Activated naive CD8-positive, alpha-beta T cell treated with anti-CD3 and anti-CD28 coated beads for 36 hours (primary cell): Measurements from ENCODE around the gene SPAG16. TPM values are rescaled to one million over a fixed set of nuclear protein-coding genes. Genes with fewer than 3 reads are reported as not detected.
"Not testable (repeated sequence)": the region's sequence is repeated elsewhere in the genome, so short reads cannot be mapped to it uniquely, and the experiment has no call there.

ENCODE experiments used
- DNase-seq: peaks from one replicate; pipeline ENCODE4 v3.0.0; 2021
- H3K27ac Mint-ChIP-seq: one replicate; pipeline ENCODE4 v1.8.0; 2022; ENCODE audit warnings: mild to moderate bottlenecking, moderate library complexity, mixed read lengths
- H3K27me3 Mint-ChIP-seq: one replicate; pipeline ENCODE4 v1.8.0; 2022; ENCODE audit warnings: mild to moderate bottlenecking, mixed read lengths
- H3K36me3 Mint-ChIP-seq: one replicate; pipeline ENCODE4 v1.8.0; 2021; ENCODE audit warnings: mild to moderate bottlenecking, mixed read lengths
- H3K4me1 Mint-ChIP-seq: one replicate; pipeline ENCODE4 v1.8.0; 2021; ENCODE audit warnings: mixed read lengths
- H3K4me3 Mint-ChIP-seq: one replicate; pipeline ENCODE4 v1.8.0; 2022; ENCODE audit warnings: mild to moderate bottlenecking, moderate library complexity, mixed read lengths
- H3K9me3 Mint-ChIP-seq: one replicate; pipeline ENCODE4 v1.8.0; 2022; ENCODE audit warnings: mixed read lengths
- total RNA-seq, 2 experiments: library from RNA; stranded (reverse); gene quantifications; one replicate each; pipeline ENCODE4 v1.2.3, GENCODE V29; 2021

SPAG16 gene
- total RNA-seq, 2 experiments from 2014 or later, result 9.9 to 11.6 TPM

GRCh38 chr2:214014551-214015220, 730.4 kb downstream of the SPAG16 start:
- no peaks in the 10 kb centered on the region for H3K27me3 Mint-ChIP-seq

GRCh38 chr2:214019229-214019972, 735.1 kb downstream of the SPAG16 start:
- no peak overlapping the region for H3K4me3 Mint-ChIP-seq
- no peak overlapping the region for H3K27ac Mint-ChIP-seq
- H3K9me3 Mint-ChIP-seq, result no peaks in the 10 kb centered on the region
- H3K4me1 Mint-ChIP-seq, result no peaks in the 10 kb centered on the region
- H3K36me3 Mint-ChIP-seq, result no peaks in the 10 kb centered on the region
- no peaks in the 10 kb centered on the region for H3K27me3 Mint-ChIP-seq
- no peak for DNase-seq

More at GRCh38 chr2:214014551-214015220, 730.4 kb downstream of the SPAG16 start:
- H3K4me3 Mint-ChIP-seq, result no peak overlapping the region
- H3K36me3 Mint-ChIP-seq, result no peaks in the 10 kb centered on the region
- H3K9me3 Mint-ChIP-seq, result no peaks in the 10 kb centered on the region
- no peak for DNase-seq
- no peak overlapping the region for H3K27ac Mint-ChIP-seq
- no peaks in the 10 kb centered on the region for H3K4me1 Mint-ChIP-seq

GRCh38 chr2:214019973-214020345, 735.7 kb downstream of the SPAG16 start:
- H3K27me3 Mint-ChIP-seq, result no peaks in the 10 kb centered on the region
- no peak for DNase-seq

GRCh38 chr2:214029190-214029589, 744.9 kb downstream of the SPAG16 start:
- Mint-ChIP-seq H3K36me3 (no peaks in the 10 kb centered on the region), H3K27ac (no peak overlapping the region), H3K4me1 (no peaks in the 10 kb centered on the region), H3K4me3 (no peak overlapping the region), H3K27me3 (no peaks in the 10 kb centered on the region), H3K9me3 (no peaks in the 10 kb centered on the region)
- no peak for DNase-seq

More at GRCh38 chr2:214019973-214020345, 735.7 kb downstream of the SPAG16 start:
- Mint-ChIP-seq H3K27ac (no peak overlapping the region), H3K4me1 (no peaks in the 10 kb centered on the region), H3K9me3 (no peaks in the 10 kb centered on the region), H3K36me3 (no peaks in the 10 kb centered on the region), H3K4me3 (no peak overlapping the region)

GRCh38 chr2:214031566-214031965, 747.3 kb downstream of the SPAG16 start:
- Mint-ChIP-seq H3K27me3 (no peaks in the 10 kb centered on the region), H3K4me1 (no peaks in the 10 kb centered on the region), H3K4me3 (no peak overlapping the region), H3K27ac (no peak overlapping the region), H3K36me3 (no peaks in the 10 kb centered on the region), H3K9me3 (no peaks in the 10 kb centered on the region)
- DNase-seq, result no peak

DNA sequence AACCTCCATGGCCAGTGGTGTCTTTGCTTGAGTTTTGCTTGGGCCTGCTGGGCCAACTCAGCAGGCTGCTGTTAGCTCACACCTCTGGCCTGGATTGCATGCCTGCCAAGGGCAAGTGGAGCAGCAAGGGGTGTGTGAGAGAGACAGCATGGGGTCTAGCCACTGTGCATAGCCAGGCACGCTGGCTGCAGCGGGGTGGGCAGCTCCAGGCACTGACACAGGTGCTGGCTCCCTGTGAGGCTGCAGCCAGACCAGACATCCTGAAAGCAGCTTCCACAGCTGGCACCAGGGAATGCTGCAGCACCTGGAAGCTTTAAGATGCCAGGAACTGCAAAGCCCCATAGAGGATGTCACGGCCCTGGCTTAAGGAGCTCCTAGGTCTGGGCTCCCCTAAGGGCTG, 750.2 kb downstream of the SPAG16 start:
- Mint-ChIP-seq H3K27me3 (no peaks in the 10 kb centered on the region), H3K36me3 (no peaks in the 10 kb centered on the region), H3K4me1 (no peaks in the 10 kb centered on the region), H3K4me3 (no peak overlapping the region), H3K9me3 (no peaks in the 10 kb centered on the region), H3K27ac (no peak overlapping the region)
- DNase-seq, result no peak

GRCh38 chr2:214035091-214035852, 751.0 kb downstream of the SPAG16 start:
- Mint-ChIP-seq H3K27me3 (no peaks in the 10 kb centered on the region), H3K4me3 (no peak overlapping the region), H3K9me3 (no peaks in the 10 kb centered on the region), H3K4me1 (no peaks in the 10 kb centered on the region), H3K36me3 (no peaks in the 10 kb centered on the region), H3K27ac (no peak overlapping the region)
- DNase-seq, result no peak

DNA sequence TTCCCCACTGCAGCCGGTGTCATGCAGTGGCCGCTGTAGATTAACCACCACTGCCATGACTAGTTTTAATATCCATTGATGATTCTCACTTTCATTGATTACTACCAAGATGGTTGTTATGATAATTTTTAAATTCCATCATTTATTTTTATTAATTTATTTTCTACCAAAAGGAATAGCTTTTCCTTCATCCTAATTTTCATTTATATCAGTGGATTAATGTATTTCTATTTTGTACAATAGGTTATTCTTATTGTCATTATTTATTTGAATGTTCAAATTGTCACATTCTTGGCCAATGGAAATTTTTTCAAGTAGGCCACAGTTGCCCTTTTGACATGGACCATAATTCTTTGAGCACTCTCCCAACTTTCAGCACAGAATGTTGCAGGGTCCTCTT, 751.7 kb downstream of the SPAG16 start:
- Mint-ChIP-seq H3K27me3 (no peaks in the 10 kb centered on the region), H3K4me1 (no peaks in the 10 kb centered on the region)

GRCh38 chr2:214038186-214038585, 753.9 kb downstream of the SPAG16 start:
- peaks cover 1% of the 10 kb centered on the region for H3K9me3 Mint-ChIP-seq
- no peak overlapping the region for H3K4me3 Mint-ChIP-seq
- no peaks in the 10 kb centered on the region for H3K4me1 Mint-ChIP-seq
- no peak for DNase-seq
- no peaks in the 10 kb centered on the region for H3K36me3 Mint-ChIP-seq
- no peak overlapping the region for H3K27ac Mint-ChIP-seq
- H3K27me3 Mint-ChIP-seq, result peaks cover 3% of the 10 kb centered on the region

More for the DNA sequence above, 751.7 kb downstream of the SPAG16 start:
- H3K36me3 Mint-ChIP-seq, result no peaks in the 10 kb centered on the region
- no peak overlapping the region for H3K4me3 Mint-ChIP-seq
- H3K27ac Mint-ChIP-seq, result no peak overlapping the region
- no peaks in the 10 kb centered on the region for H3K9me3 Mint-ChIP-seq
- DNase-seq, result no peak

GRCh38 chr2:214050731-214051130, 766.5 kb downstream of the SPAG16 start:
- no peak overlapping the region for H3K27ac Mint-ChIP-seq
- H3K4me1 Mint-ChIP-seq, result no peaks in the 10 kb centered on the region
- DNase-seq, result no peak
- H3K27me3 Mint-ChIP-seq, result no peaks in the 10 kb centered on the region
- H3K36me3 Mint-ChIP-seq, result no peaks in the 10 kb centered on the region
- H3K4me3 Mint-ChIP-seq, result no peak overlapping the region
- H3K9me3 Mint-ChIP-seq, result peaks cover 8% of the 10 kb centered on the region

DNA sequence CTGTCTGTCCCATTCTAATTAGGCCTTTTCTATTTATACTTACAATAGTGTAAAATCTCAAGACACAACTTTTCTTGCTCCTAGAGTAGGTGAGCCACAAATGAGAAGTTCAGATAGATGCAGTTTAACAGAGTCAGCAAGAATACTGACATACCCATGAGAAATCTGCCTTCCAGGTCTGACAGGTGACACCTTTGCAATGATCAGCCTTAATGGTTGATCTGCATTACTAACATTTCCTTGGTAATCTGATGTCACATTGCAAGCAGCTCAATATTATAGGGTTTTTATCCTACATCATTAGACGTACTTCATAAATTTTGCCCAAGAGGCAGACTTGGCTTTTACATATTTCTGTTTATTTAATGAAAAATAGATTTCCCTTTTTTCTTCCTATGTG, 767.3 kb downstream of the SPAG16 start:
- H3K36me3 Mint-ChIP-seq, result no peaks in the 10 kb centered on the region
- no peaks in the 10 kb centered on the region for H3K4me1 Mint-ChIP-seq
- no peaks in the 10 kb centered on the region for H3K9me3 Mint-ChIP-seq
- DNase-seq, result no peak
- H3K27ac Mint-ChIP-seq, result no peak overlapping the region
- H3K4me3 Mint-ChIP-seq, result no peak overlapping the region
- H3K27me3 Mint-ChIP-seq, result no peaks in the 10 kb centered on the region

GRCh38 chr2:214052235-214052634, 768.0 kb downstream of the SPAG16 start:
- no peaks in the 10 kb centered on the region for H3K9me3 Mint-ChIP-seq
- H3K4me3 Mint-ChIP-seq, result no peak overlapping the region
- no peaks in the 10 kb centered on the region for H3K36me3 Mint-ChIP-seq
- no peak for DNase-seq
- no peaks in the 10 kb centered on the region for H3K4me1 Mint-ChIP-seq
- H3K27ac Mint-ChIP-seq, result no peak overlapping the region
- no peaks in the 10 kb centered on the region for H3K27me3 Mint-ChIP-seq

DNA sequence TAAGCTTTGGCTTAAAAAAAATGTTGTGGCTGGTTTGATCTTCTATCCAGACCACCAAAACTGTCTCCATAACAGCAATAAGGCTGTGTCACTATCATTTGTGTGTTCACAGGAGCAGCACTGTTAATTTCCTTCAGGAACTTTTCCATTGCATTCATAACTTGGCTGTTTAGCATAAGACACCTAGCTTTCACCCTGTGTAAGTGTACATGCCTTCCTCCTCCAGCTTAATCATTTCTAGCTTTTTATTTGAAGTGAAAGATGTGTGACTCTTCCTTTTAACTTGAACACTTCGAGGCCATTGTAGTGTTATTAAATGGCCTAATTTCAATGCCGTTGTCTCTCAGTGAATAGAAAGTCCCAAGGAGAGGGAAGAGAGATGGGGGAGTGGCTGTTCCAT, 773.7 kb downstream of the SPAG16 start:
- H3K36me3 Mint-ChIP-seq, result no peaks in the 10 kb centered on the region
- H3K27me3 Mint-ChIP-seq, result no peaks in the 10 kb centered on the region
- H3K27ac Mint-ChIP-seq, result no peak overlapping the region
- H3K4me1 Mint-ChIP-seq, result no peaks in the 10 kb centered on the region
- H3K9me3 Mint-ChIP-seq, result no peaks in the 10 kb centered on the region
- no peak overlapping the region for H3K4me3 Mint-ChIP-seq
- no peak for DNase-seq

GRCh38 chr2:214062279-214062678, 778.0 kb downstream of the SPAG16 start:
- not testable (repeated sequence) for H3K36me3 Mint-ChIP-seq, H3K9me3 Mint-ChIP-seq, H3K27ac Mint-ChIP-seq, H3K4me3 Mint-ChIP-seq, H3K4me1 Mint-ChIP-seq, DNase-seq, H3K27me3 Mint-ChIP-seq

DNA sequence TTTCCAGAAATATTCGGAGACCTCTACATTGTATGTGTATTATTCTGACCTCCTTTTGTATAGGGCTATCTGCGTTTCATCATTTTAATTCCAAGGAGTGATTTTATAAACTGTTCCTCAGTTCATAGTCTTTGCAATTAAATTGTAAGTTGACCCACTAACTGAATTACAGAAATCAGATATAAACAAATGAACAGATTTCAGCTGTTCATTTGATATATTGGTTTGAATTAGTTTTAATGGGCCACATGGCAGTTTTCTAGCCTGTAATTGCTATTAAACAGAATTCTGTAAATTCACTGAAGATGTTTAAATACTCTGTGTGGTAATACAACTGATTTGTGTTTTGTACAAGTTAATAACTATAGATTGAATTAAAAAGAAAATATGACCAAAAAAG, 780.2 kb downstream of the SPAG16 start:
- no peak overlapping the region for H3K4me3 Mint-ChIP-seq
- no peaks in the 10 kb centered on the region for H3K4me1 Mint-ChIP-seq
- DNase-seq, result no peak
- H3K36me3 Mint-ChIP-seq, result no peaks in the 10 kb centered on the region
- H3K27ac Mint-ChIP-seq, result no peak overlapping the region
- H3K9me3 Mint-ChIP-seq, result no peaks in the 10 kb centered on the region
- H3K27me3 Mint-ChIP-seq, result no peaks in the 10 kb centered on the region
